ENCODE results near the gene PLXDC2.

PLXDC2 gene

GRCh38 chr10:20289070-20289828 lies 473.0 kb downstream of the PLXDC2 start:
- DNase-seq, result no peak

GRCh38 chr10:20298417-20298816 lies 482.2 kb downstream of the PLXDC2 start:
- DNase-seq, result no peak

GRCh38 chr10:20299034-20299736 lies 483.0 kb downstream of the PLXDC2 start:
- no peak for DNase-seq

GRCh38 chr10:20300735-20301134 lies 484.5 kb downstream of the PLXDC2 start:
- no peak for DNase-seq

DNA sequence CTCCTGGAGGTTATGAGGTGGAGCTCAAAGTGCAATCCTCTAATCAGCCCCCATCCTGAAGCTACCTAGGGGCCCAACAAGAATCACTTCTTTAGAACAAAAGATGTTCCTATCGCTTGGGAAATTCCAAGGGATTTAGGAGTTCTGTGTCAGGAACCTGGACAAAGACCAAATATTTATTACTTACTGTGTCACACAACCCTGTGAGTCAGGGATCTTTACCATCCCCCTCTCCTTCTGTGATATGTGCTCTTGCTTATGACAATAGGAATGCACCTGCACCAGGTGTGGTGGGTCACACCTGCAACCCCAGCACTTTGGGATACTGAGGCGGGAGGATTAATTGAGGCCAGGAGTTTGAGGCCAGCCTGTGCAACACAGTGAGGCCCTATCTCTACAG lies 485.8 kb downstream of the PLXDC2 start:
- no peak for DNase-seq

- DNase-seq, result peak in 1 of 3 donors; percentile 6
Observed at GRCh38 chr10:20303453-20304152, 487.4 kb downstream of the PLXDC2 start.

DNA sequence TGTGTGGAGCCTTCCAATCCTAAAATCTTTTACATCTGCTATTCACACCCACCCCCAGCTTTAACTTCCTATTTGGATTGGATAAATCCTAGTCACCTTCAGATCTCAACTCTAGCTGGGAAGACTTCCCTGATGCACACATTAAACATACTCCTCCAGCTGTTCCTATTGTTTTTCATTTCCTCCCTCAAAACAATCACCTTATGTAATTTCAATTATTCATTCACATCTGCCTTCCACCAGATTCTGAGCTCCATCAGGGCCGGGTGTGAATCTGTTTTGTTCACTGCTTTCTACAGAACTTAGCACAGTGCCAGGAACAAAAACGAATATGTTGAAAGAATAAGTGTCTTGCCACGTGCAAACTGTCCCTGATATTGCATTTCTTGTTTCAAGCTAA lies 497.4 kb downstream of the PLXDC2 start:
- peak in 1 of 3 donors; percentile 4 for DNase-seq

GRCh38 chr10:20314431-20314830 lies 498.2 kb downstream of the PLXDC2 start:
- DNase-seq, result peak in 1 of 3 donors; percentile 5

GRCh38 chr10:20327954-20328353 lies 511.7 kb downstream of the PLXDC2 start:
- DNase-seq, result peak in 2 of 3 donors; percentile 0 to 30

DNA sequence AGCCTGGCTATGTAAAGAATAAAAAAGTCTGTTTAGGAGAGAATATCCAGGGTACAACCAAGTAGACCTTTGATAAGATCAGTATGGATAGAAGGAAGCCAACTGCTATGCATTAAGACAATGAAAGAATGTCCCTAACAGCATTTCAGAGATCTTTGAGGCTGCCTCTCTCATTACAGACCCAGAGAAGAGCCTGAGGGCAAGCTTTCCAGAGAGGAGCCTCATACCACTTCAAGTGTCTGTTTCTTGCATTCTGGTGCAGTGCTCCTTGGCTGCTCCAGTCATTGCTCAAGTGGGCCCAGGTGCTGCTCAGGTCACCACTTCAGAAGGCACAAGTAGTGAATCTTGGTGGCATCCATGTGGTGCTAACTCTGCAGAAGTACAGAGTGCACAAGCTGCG lies 514.0 kb downstream of the PLXDC2 start:
- DNase-seq, result no peak

DNA sequence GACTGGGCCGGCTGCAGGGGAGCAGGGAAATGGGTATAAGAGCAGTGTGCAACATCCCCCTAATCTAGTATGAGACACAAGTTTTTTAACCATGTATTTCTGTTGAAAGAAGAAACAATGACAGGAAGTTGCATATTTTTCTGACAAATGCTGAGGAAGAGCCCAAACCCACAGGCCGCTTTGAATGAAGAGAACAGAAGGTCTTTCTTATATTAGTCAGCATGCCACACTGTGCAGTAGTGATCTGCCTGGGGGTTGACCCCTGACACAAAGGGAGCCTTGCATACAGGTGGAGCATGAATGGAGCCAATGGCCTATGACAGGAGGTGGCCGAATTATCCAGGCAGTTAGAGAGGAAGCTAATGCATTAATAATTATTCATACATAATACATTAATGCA lies 518.3 kb downstream of the PLXDC2 start:
- no peak for DNase-seq

Data from suppressor macrophage treated with lipopolysaccharide for 1 hour (primary cell).